HG03045 (cell line): Measurements from ENCODE around the gene BEND3.
"Not testable (repeated sequence)": the region's sequence is repeated elsewhere in the genome, so short reads cannot be mapped to it uniquely, and the experiment has no call there.

ENCODE experiments used
- ATAC-seq: cut with Tn5 transposase; IDR thresholded peaks from one replicate; pipeline ENCODE4 v1.9.1; 2021; ENCODE audit warnings: mild to moderate bottlenecking, moderate library complexity; ENCODE audit not compliant: unreplicated experiment

BEND3 gene

GRCh38 chr6:107121964-107122495 lies 6.7 kb upstream of the BEND3 start:
- no peak for ATAC-seq

- ATAC-seq = no peak
These were observed 6.0 kb upstream of the BEND3 start for GRCh38 chr6:107121266-107121665.

DNA sequence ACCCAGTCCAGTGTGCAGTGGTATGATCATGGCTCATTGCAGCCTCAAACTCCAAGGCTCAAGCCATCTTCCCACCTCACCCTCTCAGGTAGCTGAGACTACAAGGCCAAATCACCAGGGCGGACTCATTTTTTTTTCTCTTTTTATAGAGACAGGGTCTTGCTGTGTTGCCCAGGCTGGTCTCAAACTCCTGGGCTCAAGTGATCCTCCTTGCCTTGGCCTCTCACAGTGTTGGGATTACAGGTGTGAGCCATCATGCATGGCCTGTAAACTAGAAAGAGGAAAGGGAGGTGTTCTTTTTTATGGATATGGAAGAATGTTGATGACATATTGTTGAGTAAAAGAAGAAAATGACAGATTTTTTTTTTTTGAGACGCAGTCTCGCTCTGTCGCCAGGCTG lies 5.1 kb upstream of the BEND3 start:
- no peak for ATAC-seq

GRCh38 chr6:107118976-107119375 lies 3.7 kb upstream of the BEND3 start:
- no peak for ATAC-seq

DNA sequence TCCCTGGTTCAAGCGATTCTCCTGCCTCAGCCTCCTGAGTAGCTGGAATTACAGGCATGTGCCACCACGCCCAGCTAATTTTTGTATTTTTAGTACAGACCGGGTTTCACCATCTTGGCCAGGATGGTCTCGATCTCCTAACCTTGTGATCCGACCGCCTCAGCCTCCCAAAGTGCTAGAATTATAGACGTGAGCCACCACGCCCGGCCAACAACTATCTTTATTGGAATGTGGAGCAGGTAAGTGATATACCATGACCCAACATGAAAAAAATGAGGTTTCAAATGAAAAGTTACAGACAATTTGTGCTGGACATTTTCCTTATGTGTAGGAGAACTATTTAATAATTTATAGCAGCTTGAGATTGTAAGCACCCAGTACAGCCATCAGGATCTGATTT lies 3.2 kb upstream of the BEND3 start:
- not testable (repeated sequence) for ATAC-seq

DNA sequence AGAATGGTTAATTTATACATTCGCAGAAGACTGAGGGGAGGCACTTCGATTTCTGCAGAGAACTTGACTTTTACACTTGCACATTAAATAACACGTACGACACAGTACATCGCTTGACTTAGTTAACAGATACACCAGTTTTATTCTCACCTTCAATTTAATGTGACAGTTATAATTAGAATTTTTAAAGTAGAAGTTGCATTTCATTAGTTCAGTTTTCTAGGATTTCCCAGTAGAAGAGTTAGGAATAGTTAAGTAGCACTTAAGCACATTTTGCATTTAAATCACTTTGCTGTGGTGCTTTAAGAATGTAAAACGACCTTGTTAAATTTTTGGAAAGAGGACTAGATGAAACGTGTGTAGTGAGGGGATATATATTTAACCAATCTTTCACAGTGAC lies 1.6 kb upstream of the BEND3 start:
- ATAC-seq = no peak

- no peak for ATAC-seq
These were observed 1.1 kb upstream of the BEND3 start for GRCh38 chr6:107116328-107116892.

GRCh38 chr6:107115695-107116327 lies 496 bp upstream of the BEND3 start:
- ATAC-seq = no peak

DNA sequence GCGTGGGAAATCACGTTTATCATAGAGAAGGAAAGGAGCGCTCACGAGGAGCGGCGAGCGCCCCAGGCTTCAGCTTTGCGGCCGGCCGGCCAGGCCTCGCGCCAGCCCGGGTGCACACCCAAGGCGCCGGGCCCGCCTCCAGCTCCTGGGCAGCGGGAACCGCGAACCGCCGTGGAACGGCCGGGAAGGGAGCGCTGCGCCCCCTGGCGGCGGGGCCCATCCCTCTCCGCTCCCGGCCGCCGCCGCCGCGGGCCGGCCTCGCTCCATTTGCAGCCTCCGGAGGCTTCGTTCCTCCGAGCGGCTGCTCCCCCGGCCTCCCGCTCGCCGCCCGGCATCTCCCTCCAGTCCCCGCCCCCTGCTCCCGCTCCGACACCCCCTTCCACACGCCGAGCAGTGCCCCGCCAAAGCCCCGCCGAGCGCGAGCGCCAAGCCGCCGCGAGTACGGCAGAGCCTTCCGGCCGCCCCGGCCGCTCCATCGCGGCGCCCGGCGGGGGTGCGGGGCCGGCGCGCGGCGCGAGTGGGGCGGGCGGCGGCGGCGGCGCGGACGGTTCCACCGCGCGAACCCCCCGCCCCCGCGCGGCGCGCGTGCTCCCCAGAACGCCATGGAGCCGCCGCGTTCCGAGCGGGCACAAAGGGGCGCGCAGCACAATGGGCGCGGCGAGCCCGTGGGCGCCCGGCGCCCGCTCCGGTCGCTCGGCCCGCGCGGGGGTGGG lies 946 bp downstream of the BEND3 start:
- peak; percentile 81 for ATAC-seq

GRCh38 chr6:107110200-107110599 lies 5.1 kb downstream of the BEND3 start:
- no peak for ATAC-seq

DNA sequence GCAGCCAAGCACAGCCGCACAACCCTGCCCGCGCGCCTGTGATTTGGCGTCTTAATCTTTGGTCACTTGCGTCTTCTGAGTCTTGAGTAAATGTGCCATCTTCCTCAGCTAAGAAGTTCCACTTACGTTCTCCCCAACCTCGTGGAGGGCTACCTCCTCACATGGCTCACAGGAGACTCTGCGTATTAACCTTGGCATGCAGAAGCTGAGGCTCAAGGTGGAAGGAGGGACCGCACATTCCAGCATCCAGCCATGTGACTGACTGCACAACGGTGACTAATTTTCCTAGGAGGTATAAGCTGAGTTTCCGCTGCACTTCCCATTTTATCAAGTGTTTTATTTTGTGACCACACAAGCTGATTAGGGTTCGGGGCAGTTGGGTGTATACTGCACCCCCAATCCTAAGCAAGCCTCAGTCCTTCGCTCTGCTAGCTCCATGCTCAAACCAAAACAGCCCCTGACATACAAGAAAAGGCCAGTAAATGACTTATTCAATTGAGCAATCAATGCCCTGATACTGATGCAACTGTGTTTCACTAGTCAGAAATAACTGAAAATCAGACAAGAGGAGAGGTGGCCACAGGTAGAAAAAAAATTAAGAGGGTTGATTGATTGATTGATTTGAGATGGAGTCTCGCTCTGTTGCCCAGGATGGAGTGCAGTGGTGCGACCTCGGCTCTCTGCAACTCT lies 7.0 kb downstream of the BEND3 start:
- no peak for ATAC-seq

GRCh38 chr6:107107791-107108190 lies 7.5 kb downstream of the BEND3 start:
- ATAC-seq = no peak

- no peak for ATAC-seq
These were observed 9.2 kb downstream of the BEND3 start for GRCh38 chr6:107106165-107106564.

DNA sequence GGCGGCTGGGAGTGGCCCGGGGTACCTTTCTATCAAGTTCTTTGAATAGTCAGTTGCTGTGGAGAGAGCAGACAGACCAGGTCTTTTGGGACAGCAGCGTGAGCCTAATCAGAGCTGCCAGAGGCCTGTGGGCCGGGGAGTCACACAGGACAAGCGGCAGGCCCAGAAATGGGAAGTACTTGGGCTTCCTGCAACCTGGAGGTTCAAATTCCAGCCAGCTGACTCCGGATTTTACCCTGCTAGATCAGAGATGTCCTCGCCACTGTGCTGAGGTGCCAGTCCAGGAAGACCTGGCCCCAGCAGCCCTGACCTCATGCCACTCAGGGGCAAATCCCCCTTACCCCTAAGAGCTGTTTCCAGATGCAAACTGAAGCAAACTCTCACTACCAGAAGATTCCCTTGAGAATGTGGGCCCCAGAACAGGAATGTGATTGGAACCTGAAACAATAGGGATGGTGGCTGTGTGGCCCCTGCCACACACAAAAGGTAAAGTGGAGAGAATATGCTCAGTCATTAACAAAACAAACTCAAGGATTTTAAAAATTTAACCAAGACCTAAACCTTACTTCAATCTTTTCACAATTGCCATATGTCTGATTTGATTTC lies 9.7 kb downstream of the BEND3 start:
- ATAC-seq = no peak

DNA sequence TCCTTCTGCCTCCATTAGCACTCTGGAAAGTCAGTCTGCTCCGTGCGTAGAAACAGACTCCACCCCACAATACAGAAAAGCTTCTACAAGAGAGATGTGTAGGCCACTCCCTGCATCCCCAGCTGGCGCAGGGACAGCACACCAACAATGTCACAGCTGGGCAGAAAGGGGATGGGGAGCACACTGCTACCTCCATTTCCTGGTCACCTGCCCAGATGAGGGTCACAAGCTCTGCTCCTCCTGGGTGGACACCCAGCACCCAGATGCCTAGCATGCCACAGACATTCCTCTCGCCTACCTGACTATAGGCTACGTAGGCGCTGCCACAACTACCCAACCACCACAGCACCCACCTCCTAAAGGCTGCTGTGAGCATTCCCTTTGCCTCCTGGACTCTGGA lies 12.2 kb downstream of the BEND3 start:
- ATAC-seq = no peak

- ATAC-seq = no peak
These were observed 12.9 kb downstream of the BEND3 start for GRCh38 chr6:107102414-107102805.

GRCh38 chr6:107101686-107102413 lies 13.5 kb downstream of the BEND3 start:
- ATAC-seq = no peak

GRCh38 chr6:107101211-107101610 lies 14.1 kb downstream of the BEND3 start:
- no peak for ATAC-seq

DNA sequence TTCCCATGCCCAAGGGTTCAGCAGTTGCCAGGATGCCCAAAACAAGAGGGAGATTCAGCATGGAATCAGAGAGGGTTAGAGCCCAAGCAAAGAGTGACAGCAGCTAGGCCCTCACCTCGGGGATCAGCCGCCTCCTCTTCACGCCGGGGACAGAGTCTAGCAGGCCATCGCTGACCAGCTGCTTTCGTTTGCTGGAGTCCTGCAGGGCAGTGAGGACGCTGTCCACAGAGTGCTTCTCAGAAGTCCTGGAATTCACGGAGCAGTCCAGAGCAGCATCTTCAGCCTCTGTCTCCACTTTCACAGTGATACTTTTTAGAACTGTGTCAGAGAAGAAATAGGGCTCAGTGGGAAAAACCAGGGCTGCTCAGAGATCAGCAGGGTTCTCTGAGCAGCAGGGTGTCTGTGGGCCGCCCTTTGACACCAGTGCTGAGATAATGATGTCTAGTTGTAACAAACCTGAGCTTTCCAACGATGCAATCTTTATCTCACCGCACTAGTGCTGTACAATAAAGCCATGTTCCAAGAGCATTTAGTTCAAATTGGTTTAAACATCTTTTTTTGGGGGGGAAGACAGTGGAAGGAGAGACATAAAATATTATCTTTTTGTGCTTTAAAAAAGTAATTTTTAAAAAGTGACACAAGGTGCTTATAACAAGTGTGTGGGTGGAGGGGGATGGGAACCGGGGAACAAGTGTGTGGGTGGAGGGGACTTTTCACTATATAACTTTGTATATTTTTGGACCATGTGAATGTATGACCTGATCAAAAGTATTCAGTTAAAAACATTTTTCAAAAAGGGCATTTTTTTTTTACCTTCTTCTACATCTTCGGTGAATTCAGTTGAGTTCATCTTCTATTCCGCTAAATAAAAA lies 16.6 kb downstream of the BEND3 start:
- no peak for ATAC-seq

GRCh38 chr6:107084459-107084858 lies 30.9 kb downstream of the BEND3 start:
- not testable (repeated sequence) for ATAC-seq
